ENCODE results near the gene SMOC1.

DNA sequence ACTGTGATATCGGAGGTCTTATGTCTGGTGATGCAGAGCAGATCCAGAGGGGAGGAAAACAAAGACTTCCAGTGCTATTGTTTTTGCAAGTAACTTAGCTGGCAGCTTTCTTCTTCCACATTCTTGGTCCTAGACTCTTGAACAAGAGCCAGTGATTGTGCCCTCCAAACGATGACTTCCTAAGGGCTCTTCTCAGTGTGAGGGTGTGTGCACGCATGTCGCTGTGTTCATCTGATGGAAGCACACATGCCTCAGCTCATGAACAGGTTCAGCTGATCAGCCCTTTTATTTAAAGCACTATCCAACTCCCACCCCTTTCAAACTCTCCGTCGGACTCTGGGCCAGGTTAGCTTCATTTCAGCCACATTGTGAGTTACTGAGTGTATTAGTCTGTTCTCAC, 59.5 kb downstream of the SMOC1 start:
- TF ChIP-seq, protein P1, sequence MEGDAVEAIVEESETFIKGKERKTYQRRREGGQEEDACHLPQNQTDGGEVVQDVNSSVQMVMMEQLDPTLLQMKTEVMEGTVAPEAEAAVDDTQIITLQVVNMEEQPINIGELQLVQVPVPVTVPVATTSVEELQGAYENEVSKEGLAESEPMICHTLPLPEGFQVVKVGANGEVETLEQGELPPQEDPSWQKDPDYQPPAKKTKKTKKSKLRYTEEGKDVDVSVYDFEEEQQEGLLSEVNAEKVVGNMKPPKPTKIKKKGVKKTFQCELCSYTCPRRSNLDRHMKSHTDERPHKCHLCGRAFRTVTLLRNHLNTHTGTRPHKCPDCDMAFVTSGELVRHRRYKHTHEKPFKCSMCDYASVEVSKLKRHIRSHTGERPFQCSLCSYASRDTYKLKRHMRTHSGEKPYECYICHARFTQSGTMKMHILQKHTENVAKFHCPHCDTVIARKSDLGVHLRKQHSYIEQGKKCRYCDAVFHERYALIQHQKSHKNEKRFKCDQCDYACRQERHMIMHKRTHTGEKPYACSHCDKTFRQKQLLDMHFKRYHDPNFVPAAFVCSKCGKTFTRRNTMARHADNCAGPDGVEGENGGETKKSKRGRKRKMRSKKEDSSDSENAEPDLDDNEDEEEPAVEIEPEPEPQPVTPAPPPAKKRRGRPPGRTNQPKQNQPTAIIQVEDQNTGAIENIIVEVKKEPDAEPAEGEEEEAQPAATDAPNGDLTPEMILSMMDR (IDR thresholded peaks at IDR 0.05) = no peak
- TF ChIP-seq POLR2A (IDR thresholded peaks at IDR 0.05) (no peak), POLR2AphosphoS5 (IDR thresholded peaks at IDR 0.05) (no peak)

Measured in sigmoid colon (tissue), 4 donors.